Upper lobe of right lung (tissue), 1 donor: ENCODE results near the gene CD72. TPM values are rescaled to one million over a fixed set of nuclear protein-coding genes. Genes with fewer than 3 reads are reported as not detected.

Experiments
- ATAC-seq: fragments of 200-7000 bp; cut with Tn5 transposase; one replicate; pipeline ENCODE4 v1.9.1; 2020; ENCODE audit warnings: mild to moderate bottlenecking, moderate library complexity
- DNase-seq: peaks from one replicate; pipeline ENCODE4 v3.0.0-alpha.2; 2020
- H3K27ac ChIP-seq: fragments of 200-600 bp; one replicate; pipeline ENCODE4 v1.8.0; 2022
- H3K27me3 ChIP-seq: fragments of 200-600 bp; one replicate; pipeline ENCODE4 v1.8.0; 2022; ENCODE audit warnings: mild to moderate bottlenecking
- H3K36me3 ChIP-seq: fragments of 200-600 bp; one replicate; pipeline ENCODE4 v1.8.0; 2022
- H3K4me1 ChIP-seq: fragments of 200-600 bp; one replicate; pipeline ENCODE4 v1.8.0; 2022
- H3K4me3 ChIP-seq: fragments of 200-600 bp; one replicate; pipeline ENCODE4 v1.8.0; 2022; ENCODE audit warnings: mild to moderate bottlenecking
- H3K9me3 ChIP-seq: fragments of 200-600 bp; one replicate; pipeline ENCODE4 v1.8.0; 2022
- intact Hi-C: fragments of 100-400 bp; cut with DNase I; formaldehyde crosslinking; loops from one replicate; pipeline ENCODE4 v1.11.0; 2022
- microRNA-seq: library from miRNA; unstranded; fragments of <30 nt; microRNA quantifications from one replicate; pipeline ENCODE4 v1.2.0, GENCODE V29; 2020; ENCODE audit warnings: borderline microRNAs expressed
- total RNA-seq: library from RNA; stranded (reverse); fragmentation: NEBNext Ultra II Directional; extraction: Animal tissue kit (Norgen Biotek cat#: 25700); gene quantifications from one replicate; pipeline ENCODE4 v1.2.1, GENCODE V29; 2021
- TF ChIP-seq, protein P1 (sequence below): fragments of 200-600 bp; IDR thresholded peaks from one replicate; pipeline ENCODE4 v1.8.0; 2022; ENCODE audit warnings: antibody characterized with exemption
- donor health status: DM: no; HTN: yes; CAD: no; lungs with severe emphysema.

CD72 gene
- total RNA-seq, 1 donor from 2014 or later: 3.0 TPM

DNA sequence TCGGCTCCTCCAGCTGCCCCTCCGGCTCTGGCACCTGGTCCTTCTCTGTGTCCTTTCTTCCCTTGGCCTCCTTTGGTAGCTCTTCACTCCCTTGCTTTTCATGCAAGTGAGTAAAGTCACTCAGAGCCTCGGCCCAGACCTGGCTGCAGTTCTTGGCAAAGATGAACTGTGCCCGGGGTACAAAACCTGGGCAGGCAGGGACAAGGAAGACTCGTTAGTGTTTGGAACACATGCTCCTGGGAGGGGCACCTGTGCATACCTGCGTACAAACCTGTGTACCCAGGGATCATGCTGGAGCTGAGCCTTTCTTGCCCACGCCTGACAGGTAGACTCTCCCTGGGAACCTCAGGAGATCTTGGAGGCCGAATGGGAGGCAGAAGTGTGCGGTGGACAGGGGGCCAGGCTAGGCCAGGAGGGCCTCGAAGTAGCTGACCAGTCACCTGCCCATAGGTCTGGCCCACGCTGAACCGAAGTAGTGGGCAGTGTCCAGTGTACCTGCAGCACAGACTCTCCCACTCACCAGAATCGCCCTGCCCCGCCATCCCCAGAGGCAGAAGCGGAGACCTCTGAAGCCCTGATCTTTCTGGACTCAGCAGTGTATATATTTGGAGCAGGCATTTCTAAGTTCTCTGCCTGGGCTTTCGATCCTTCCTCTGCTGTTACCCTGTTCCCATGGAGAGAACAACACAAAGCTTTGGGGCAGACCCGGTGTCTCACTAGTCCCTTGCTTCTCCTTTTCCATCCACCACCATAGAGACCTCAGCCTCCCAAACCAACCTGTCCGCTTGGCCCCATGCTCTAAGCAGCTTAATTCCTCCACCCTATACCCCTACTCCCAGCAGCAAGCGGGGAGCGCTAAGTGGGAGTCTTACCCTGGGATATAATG is 55.1 kb downstream of the CD72 start:
- intact Hi-C loops: no loop called here
- H3K27ac ChIP-seq: peak overlapping the region; percentile 11
- DNase-seq (no peak), ATAC-seq (no peak)
- TF ChIP-seq, protein P1, sequence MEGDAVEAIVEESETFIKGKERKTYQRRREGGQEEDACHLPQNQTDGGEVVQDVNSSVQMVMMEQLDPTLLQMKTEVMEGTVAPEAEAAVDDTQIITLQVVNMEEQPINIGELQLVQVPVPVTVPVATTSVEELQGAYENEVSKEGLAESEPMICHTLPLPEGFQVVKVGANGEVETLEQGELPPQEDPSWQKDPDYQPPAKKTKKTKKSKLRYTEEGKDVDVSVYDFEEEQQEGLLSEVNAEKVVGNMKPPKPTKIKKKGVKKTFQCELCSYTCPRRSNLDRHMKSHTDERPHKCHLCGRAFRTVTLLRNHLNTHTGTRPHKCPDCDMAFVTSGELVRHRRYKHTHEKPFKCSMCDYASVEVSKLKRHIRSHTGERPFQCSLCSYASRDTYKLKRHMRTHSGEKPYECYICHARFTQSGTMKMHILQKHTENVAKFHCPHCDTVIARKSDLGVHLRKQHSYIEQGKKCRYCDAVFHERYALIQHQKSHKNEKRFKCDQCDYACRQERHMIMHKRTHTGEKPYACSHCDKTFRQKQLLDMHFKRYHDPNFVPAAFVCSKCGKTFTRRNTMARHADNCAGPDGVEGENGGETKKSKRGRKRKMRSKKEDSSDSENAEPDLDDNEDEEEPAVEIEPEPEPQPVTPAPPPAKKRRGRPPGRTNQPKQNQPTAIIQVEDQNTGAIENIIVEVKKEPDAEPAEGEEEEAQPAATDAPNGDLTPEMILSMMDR: no peak
- H3K36me3 ChIP-seq: peaks cover 28% of the 10 kb centered on the region
- no peaks in the 10 kb centered on the region for H3K9me3 ChIP-seq
- H3K4me1 ChIP-seq: peaks cover 4% of the 10 kb centered on the region
- H3K27me3 ChIP-seq: no peaks in the 10 kb centered on the region
- no peak overlapping the region for H3K4me3 ChIP-seq

DNA sequence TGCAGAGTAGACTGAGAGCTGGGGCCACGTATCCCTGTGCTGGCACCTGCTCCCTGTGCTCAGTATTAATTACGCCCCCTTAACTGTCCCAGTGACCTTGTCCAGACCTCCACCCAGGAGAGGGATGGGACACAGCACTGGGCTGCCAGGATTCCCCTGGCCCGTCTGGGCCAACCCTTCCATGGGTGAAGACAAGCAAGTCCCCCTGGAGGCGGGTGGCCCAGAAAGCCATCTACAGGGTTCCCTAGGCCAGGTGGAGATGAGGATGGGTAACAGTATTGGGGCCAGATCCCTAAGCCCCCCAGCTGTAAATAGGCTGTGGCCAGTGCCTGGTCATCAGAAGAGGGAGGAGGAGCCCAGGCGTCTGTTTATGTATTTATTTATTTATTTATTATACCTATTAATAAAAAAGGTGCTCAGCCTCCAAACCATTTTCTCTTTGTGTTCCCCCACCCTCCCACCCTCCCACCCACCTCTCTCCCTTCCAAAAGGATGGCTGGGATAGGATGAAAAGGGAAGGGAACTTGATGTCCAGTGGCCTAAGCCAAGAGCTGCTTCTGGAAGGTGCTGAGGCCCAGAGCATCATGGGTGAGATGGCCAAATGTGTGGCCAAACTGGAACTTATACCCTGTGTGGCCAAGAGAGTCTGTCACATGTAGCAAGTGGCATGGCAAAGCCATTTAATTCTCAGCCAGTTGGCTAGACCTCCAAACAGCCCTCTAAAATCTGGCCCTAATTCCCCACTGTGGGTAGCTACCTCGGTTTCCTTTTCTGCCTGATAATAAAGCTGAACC is 56.5 kb downstream of the CD72 start:
- intact Hi-C loops: no loop called here
- TF ChIP-seq, protein P1: no peak
- no peaks in the 10 kb centered on the region for H3K9me3 ChIP-seq
- no peaks in the 10 kb centered on the region for H3K27me3 ChIP-seq
- DNase-seq (no peak), ATAC-seq (no peak)
- H3K4me3 ChIP-seq: no peak overlapping the region
- H3K4me1 ChIP-seq: peaks cover 4% of the 10 kb centered on the region
- H3K27ac ChIP-seq: no peak overlapping the region
- peaks cover 42% of the 10 kb centered on the region for H3K36me3 ChIP-seq

DNA sequence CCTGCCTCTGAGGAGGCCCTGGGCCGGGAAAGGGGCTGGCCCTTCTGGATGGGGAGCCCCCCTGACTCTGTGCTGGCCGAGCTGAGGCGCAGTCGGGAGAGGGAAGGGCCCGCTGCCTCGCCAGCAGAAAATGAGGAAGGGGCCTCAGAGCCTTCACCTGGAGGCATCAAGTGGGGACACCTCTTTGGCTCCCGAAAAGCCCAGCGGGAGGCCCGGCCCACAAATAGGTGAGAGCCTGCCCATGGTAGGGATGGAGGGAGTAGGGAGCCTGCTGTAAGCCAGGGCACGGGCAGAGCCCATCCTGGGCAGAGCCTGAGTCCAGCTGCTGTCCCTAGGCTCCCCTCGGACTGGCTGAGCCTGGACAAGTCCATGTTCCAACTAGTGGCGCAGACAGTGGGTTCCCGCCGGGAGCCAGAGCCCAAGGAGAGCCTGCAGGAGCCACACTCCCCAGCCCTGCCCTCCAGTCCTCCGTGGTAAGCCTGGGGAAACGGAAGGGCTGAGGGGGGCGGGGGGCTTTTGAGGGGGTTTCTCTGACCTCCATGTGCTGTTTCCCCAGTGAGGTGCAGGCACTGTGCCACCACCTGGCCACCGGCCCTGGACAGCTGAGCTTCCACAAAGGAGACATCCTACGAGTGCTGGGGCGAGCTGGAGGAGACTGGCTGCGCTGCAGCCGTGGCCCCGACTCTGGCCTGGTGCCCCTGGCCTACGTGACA is 57.4 kb downstream of the CD72 start:
- Histone ChIP-seq H3K4me3 (no peak overlapping the region), H3K9me3 (no peaks in the 10 kb centered on the region), H3K27ac (no peak overlapping the region), H3K36me3 (peaks cover 51% of the 10 kb centered on the region), H3K4me1 (peaks cover 4% of the 10 kb centered on the region), H3K27me3 (no peaks in the 10 kb centered on the region)
- intact Hi-C loops: no loop called here
- TF ChIP-seq, protein P1: no peak
- no peak for DNase-seq
- ATAC-seq: no peak

Small RNAs within 50 kb of the gene (microRNA-seq; reads per million reads assigned to microRNA genes)
- not detected for gene MIR4667

Other genes with a start within 250 kb of the CD72 start
- 31.5 TPM for gene RUSC2, start 128.3 kb downstream of the CD72 start, total RNA-seq
- gene TESK1, start 13.2 kb downstream of the CD72 start, total RNA-seq: 43.9 TPM
- 2.2 TPM for gene SIT1, start 32.5 kb upstream of the CD72 start, total RNA-seq
- gene RMRP, start 39.6 kb upstream of the CD72 start, total RNA-seq: 30,828 TPM
- 31.1 TPM for gene CCDC107, start 39.9 kb upstream of the CD72 start, total RNA-seq
- gene ARHGEF39, start 46.8 kb upstream of the CD72 start, total RNA-seq: 0.38 TPM
- gene CA9, start 55.5 kb upstream of the CD72 start, total RNA-seq: 0.55 TPM
- gene TPM2, start 71.5 kb upstream of the CD72 start, total RNA-seq: 161 TPM
- 439 TPM for gene TLN1, start 113.8 kb upstream of the CD72 start, total RNA-seq
- gene CREB3, start 114.3 kb upstream of the CD72 start, total RNA-seq: 34.9 TPM
- gene GBA2, start 130.8 kb upstream of the CD72 start, total RNA-seq: 99.1 TPM
- gene RGP1, start 130.9 kb upstream of the CD72 start, total RNA-seq: 34.6 TPM
- gene MSMP, start 135.9 kb upstream of the CD72 start, total RNA-seq: not detected
- gene NPR2, start 173.2 kb upstream of the CD72 start, total RNA-seq: 21.7 TPM
- gene SPAG8, start 193.8 kb upstream of the CD72 start, total RNA-seq: 2.8 TPM
- 37.1 TPM for gene HINT2, start 196.6 kb upstream of the CD72 start, total RNA-seq
- gene FAM221B, start 210.3 kb upstream of the CD72 start, total RNA-seq: not detected
- 13.7 TPM for gene TMEM8B, start 210.8 kb upstream of the CD72 start, total RNA-seq